PFSK-1 (cell line): ENCODE results near the gene SLC46A3.

Experiments
- FOXP2 ChIP-seq: optimal IDR thresholded peaks from 2 replicates; pipeline ENCODE3; 2011; ENCODE audit warnings: borderline replicate concordance, control low read depth, inconsistent platforms; ENCODE audit not compliant: insufficient read depth; ENCODE audit errors: extremely low read length, extremely low read depth
- POLR2AphosphoS5 ChIP-seq: IDR thresholded peaks from 2 replicates; pipeline ENCODE4 v1.6.1; 2012; ENCODE audit warnings: low read depth, mild to moderate bottlenecking, control low read depth, low read length, moderate library complexity
- SIN3A ChIP-seq: IDR thresholded peaks from 2 replicates; pipeline ENCODE4 v1.6.1; 2012; ENCODE audit warnings: mild to moderate bottlenecking, low read length, moderate library complexity, borderline replicate concordance; ENCODE audit not compliant: insufficient read depth
- TAF1 ChIP-seq: IDR thresholded peaks from 2 replicates; pipeline ENCODE4 v1.6.1; 2012; ENCODE audit warnings: low read length, control low read depth, borderline replicate concordance; ENCODE audit not compliant: insufficient read depth
- TF ChIP-seq, protein P1 (sequence below), 2 experiments: IDR thresholded peaks; 2 replicates each; pipeline versions ENCODE4 v1.6.1 to v1.8.0; 2011 to 2012; ENCODE audit warnings: low read depth in 2 of 2, low read length in 2 of 2, control low read depth in 1 of 2, inconsistent platforms in 1 of 2, mild to moderate bottlenecking in 1 of 2, moderate library complexity in 1 of 2; ENCODE audit not compliant: insufficient read depth in 1 of 2

DNA sequence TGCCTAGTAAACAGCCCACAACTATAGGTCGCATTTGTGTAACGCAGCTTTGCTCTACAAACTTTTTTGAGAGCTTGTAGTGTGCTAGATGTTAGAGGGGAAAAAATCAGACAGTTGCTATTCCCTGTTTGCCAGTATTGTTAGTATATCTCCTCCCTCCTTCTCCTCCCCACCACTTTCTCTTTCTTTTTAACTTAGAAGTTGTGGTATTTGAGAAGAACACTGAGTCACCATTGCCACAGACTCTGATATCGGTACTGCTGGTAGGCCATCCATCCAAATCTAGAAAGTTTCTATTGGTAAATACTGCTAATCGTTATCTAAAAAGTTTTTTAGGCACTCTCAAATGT is 59.2 kb downstream of the SLC46A3 start:
- TF ChIP-seq TAF1 (no peak), SIN3A (no peak), POLR2AphosphoS5 (no peak), FOXP2 (no peak)
- TF ChIP-seq, protein P1, sequence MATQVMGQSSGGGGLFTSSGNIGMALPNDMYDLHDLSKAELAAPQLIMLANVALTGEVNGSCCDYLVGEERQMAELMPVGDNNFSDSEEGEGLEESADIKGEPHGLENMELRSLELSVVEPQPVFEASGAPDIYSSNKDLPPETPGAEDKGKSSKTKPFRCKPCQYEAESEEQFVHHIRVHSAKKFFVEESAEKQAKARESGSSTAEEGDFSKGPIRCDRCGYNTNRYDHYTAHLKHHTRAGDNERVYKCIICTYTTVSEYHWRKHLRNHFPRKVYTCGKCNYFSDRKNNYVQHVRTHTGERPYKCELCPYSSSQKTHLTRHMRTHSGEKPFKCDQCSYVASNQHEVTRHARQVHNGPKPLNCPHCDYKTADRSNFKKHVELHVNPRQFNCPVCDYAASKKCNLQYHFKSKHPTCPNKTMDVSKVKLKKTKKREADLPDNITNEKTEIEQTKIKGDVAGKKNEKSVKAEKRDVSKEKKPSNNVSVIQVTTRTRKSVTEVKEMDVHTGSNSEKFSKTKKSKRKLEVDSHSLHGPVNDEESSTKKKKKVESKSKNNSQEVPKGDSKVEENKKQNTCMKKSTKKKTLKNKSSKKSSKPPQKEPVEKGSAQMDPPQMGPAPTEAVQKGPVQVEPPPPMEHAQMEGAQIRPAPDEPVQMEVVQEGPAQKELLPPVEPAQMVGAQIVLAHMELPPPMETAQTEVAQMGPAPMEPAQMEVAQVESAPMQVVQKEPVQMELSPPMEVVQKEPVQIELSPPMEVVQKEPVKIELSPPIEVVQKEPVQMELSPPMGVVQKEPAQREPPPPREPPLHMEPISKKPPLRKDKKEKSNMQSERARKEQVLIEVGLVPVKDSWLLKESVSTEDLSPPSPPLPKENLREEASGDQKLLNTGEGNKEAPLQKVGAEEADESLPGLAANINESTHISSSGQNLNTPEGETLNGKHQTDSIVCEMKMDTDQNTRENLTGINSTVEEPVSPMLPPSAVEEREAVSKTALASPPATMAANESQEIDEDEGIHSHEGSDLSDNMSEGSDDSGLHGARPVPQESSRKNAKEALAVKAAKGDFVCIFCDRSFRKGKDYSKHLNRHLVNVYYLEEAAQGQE (IDR thresholded peaks at IDR 0.05; ENCODE audit: insufficient read depth in 1 of 2, low read depth in 2 of 2, low read length in 2 of 2): no peak
